HG03135 (cell line): ENCODE data around the gene GNB1.
"Not testable (repeated sequence)": the region's sequence is repeated elsewhere in the genome, so short reads cannot be mapped to it uniquely, and the experiment has no call there.

Source experiments
- ATAC-seq: cut with Tn5 transposase; IDR thresholded peaks from one replicate; pipeline ENCODE4 v1.9.1; 2021; ENCODE audit warnings: mild to moderate bottlenecking, moderate library complexity; ENCODE audit not compliant: unreplicated experiment

Gene GNB1

GRCh38 chr1:1892079-1892762 lies 1.3 kb upstream of the GNB1 start:
- ATAC-seq: no peak

- ATAC-seq: peak; percentile 17
These were observed 627 bp upstream of the GNB1 start for GRCh38 chr1:1891349-1892078.

GRCh38 chr1:1889847-1890505 lies 911 bp downstream of the GNB1 start:
- peak; percentile 29 for ATAC-seq

- ATAC-seq: no peak
These were observed 1.7 kb downstream of the GNB1 start for GRCh38 chr1:1889090-1889750.

GRCh38 chr1:1883890-1884289 lies 7.0 kb downstream of the GNB1 start:
- ATAC-seq: not testable (repeated sequence)

- no peak for ATAC-seq
These were observed 7.6 kb downstream of the GNB1 start for GRCh38 chr1:1883092-1883873.

GRCh38 chr1:1881727-1882126 lies 9.2 kb downstream of the GNB1 start:
- no peak for ATAC-seq

GRCh38 chr1:1880617-1881312 lies 10.1 kb downstream of the GNB1 start:
- no peak for ATAC-seq

- ATAC-seq: no peak
These were observed 10.9 kb downstream of the GNB1 start for GRCh38 chr1:1879942-1880341.

GRCh38 chr1:1877865-1878436 lies 12.9 kb downstream of the GNB1 start:
- no peak for ATAC-seq

- no peak for ATAC-seq
These were observed 14.5 kb downstream of the GNB1 start for GRCh38 chr1:1876335-1876930.

GRCh38 chr1:1875932-1876331 lies 15.0 kb downstream of the GNB1 start:
- ATAC-seq: no peak

GRCh38 chr1:1874901-1875300 lies 16.0 kb downstream of the GNB1 start:
- no peak for ATAC-seq

GRCh38 chr1:1873186-1873585 lies 17.7 kb downstream of the GNB1 start:
- ATAC-seq: no peak

GRCh38 chr1:1872329-1872994 lies 18.4 kb downstream of the GNB1 start:
- ATAC-seq: no peak

- ATAC-seq: no peak
These were observed 21.4 kb downstream of the GNB1 start for GRCh38 chr1:1869469-1869868.

GRCh38 chr1:1867164-1867563 lies 23.7 kb downstream of the GNB1 start:
- no peak for ATAC-seq

- ATAC-seq: no peak
These were observed 27.9 kb downstream of the GNB1 start for GRCh38 chr1:1862905-1863547.
